Measurements from ENCODE around the gene OR10AG1. TPM values are rescaled to one million over a fixed set of nuclear protein-coding genes. Genes with fewer than 3 reads are reported as not detected.

Gene OR10AG1
- not detected for total RNA-seq
- not detected for polyA plus RNA-seq (ENCODE audit: insufficient read length in 6 of 6)
- long read RNA-seq, donor 1 = 0 reads
- long read RNA-seq, donor 2 = 0 reads
- long read RNA-seq, donor 3 = 0 reads
- long read RNA-seq, donor 4 = 0 reads
- long read RNA-seq, donor 5 = 0 reads
- long read RNA-seq, donor 6 = 0 reads
- long read RNA-seq, donor 7 = 0 reads
- long read RNA-seq, donor 8 = 0 reads
- long read RNA-seq, donor 9 = 0 reads
- long read RNA-seq, donor 10 = 0 reads
- long read RNA-seq, donor 11 = 0 reads
- long read RNA-seq, donor 12 = 0 reads

- ATAC-seq (no peak), DNase-seq (no peak)
- no peak within 1 kb of the TSS for H3K27ac ChIP-seq
- no peaks in the 10 kb centered on the region for H3K27me3 ChIP-seq
- H3K4me3 ChIP-seq = no peak within 1 kb of the TSS
- H3K4me1 ChIP-seq = no peaks in the 10 kb centered on the region
- no peak for TF ChIP-seq CTCF (IDR thresholded peaks at IDR 0.05)
- intact Hi-C loops (cut with DNase I) = no loop called here
- H3K36me3 ChIP-seq = no peaks in the 10 kb centered on the region
- H3K9me3 ChIP-seq = no peaks in the 10 kb centered on the region
Observed at GRCh38 chr11:55969845-55970244, at the start of gene OR10AG1. Gene OR10AG1 (minus strand): TSS chr11:55969945. CDS start chr11:55969907, 38 bp downstream.

GRCh38 chr11:56013805-56014204 is 44.1 kb upstream of the OR10AG1 start:
- intact Hi-C loops (cut with DNase I) = no loop called here
- Histone ChIP-seq H3K27ac (no peak overlapping the region), H3K27me3 (no peaks in the 10 kb centered on the region), H3K9me3 (peaks cover 0 to 14% of the 10 kb centered on the region in 2 donors), H3K4me3 (no peak overlapping the region), H3K36me3 (no peaks in the 10 kb centered on the region), H3K4me1 (no peaks in the 10 kb centered on the region)
- no peak for DNase-seq
- no peak for TF ChIP-seq CTCF (IDR thresholded peaks at IDR 0.05)
- no peak for ATAC-seq

GRCh38 chr11:56010716-56011115 is 41.0 kb upstream of the OR10AG1 start:
- no peaks in the 10 kb centered on the region for H3K36me3 ChIP-seq
- no peaks in the 10 kb centered on the region for H3K4me1 ChIP-seq
- TF ChIP-seq CTCF (IDR thresholded peaks at IDR 0.05) = no peak
- ATAC-seq (no peak), DNase-seq (no peak)
- no peak overlapping the region for H3K4me3 ChIP-seq
- intact Hi-C loops (cut with DNase I) = no loop called here
- H3K27ac ChIP-seq = no peak overlapping the region
- H3K27me3 ChIP-seq = no peaks in the 10 kb centered on the region
- H3K9me3 ChIP-seq = peaks cover 0 to 19% of the 10 kb centered on the region in 2 donors

DNA sequence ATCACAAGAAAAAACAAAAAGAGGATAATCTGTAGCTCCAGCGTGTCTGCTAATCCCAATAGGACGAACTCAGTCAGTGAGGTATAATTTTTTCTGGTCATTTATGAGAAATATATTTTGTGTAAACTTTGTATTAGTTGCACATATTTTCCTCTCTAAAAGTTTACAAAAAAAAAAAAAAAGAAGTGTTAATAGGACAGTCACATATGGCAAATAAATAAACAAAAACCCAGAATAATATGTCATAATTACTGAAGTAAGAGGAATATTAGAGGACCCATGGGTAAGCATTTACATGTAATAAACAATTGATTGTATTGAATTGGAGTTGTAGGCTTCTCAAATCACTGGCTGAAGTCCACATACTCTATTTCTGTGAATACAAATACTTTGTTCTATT is 24.8 kb upstream of the OR10AG1 start, which contains the start of gene OR5F1:
OR5F1 (minus strand) TSS at position 101 of the 400 bp plus-strand sequence; CDS start at position 101, 0 bp downstream.
- ATAC-seq (no peak), DNase-seq (no peak)
- TF ChIP-seq CTCF (IDR thresholded peaks at IDR 0.05) = no peak
- no peak within 1 kb of the TSS for H3K27ac ChIP-seq
- H3K27me3 ChIP-seq = no peaks in the 10 kb centered on the region
- peaks cover 0 to 18% of the 10 kb centered on the region in 2 donors for H3K9me3 ChIP-seq
- intact Hi-C loops (cut with DNase I) = no loop called here
- no peaks in the 10 kb centered on the region for H3K36me3 ChIP-seq
- no peak within 1 kb of the TSS for H3K4me3 ChIP-seq
- no peaks in the 10 kb centered on the region for H3K4me1 ChIP-seq

- Histone ChIP-seq H3K9me3 (no peaks in the 10 kb centered on the region), H3K36me3 (no peaks in the 10 kb centered on the region), H3K4me3 (no peak overlapping the region), H3K27me3 (no peaks in the 10 kb centered on the region), H3K4me1 (no peaks in the 10 kb centered on the region), H3K27ac (no peak overlapping the region)
- TF ChIP-seq CTCF (IDR thresholded peaks at IDR 0.05) = no peak
- intact Hi-C loops (cut with DNase I) = no loop called here
- no peak for DNase-seq
- ATAC-seq = no peak
Observed at GRCh38 chr11:55970935-55971334, 1.2 kb upstream of the OR10AG1 start.
